Sigmoid colon (tissue), 7 donors: Measurements from ENCODE around the gene DTX3L. TPM values are rescaled to one million over a fixed set of nuclear protein-coding genes. Genes with fewer than 3 reads are reported as not detected.

Source experiments
- DNase-seq: peaks from one replicate; pipeline ENCODE4 v3.0.0-alpha.2; 2019
- H3K27ac ChIP-seq, 4 donors: fragments of 200-600 bp; sonication (generic); one replicate each; pipeline ENCODE4 v1.5.1; 2016 to 2019; ENCODE audit warnings: mild to moderate bottlenecking in 1 of 4
- H3K27me3 ChIP-seq, 3 donors: fragments of 200-600 bp; sonication (generic); one replicate each; pipeline ENCODE4 v1.5.1; 2019; ENCODE audit warnings: mild to moderate bottlenecking in 1 of 3
- H3K36me3 ChIP-seq, 4 donors: fragments of 200-600 bp; sonication (generic); one replicate each; pipeline ENCODE4 v1.5.1; 2016 to 2019
- H3K4me1 ChIP-seq, 4 donors: fragments of 200-600 bp; sonication (generic); one replicate each; pipeline ENCODE4 v1.5.1; 2017 to 2019
- H3K4me3 ChIP-seq, 4 donors: fragments of 200-600 bp; sonication (generic); one replicate each; pipeline ENCODE4 v1.5.1; 2017 to 2019; ENCODE audit warnings: mild to moderate bottlenecking in 2 of 4, moderate library complexity in 1 of 4
- H3K9me3 ChIP-seq, 4 donors: fragments of 200-600 bp in 3 of 4; sonication (generic) in 3 of 4; one replicate each; pipeline versions ENCODE4 v1.5.1 to v1.6.1; 2013 to 2019
- EP300 ChIP-seq, 4 donors: sonication (generic); formaldehyde crosslinking; IDR thresholded peaks; one replicate each; pipeline ENCODE4 v1.6.1; 2017; ENCODE audit warnings: antibody characterized with exemption in 4 of 4
- POLR2A ChIP-seq, 2 donors: fragments of 450-650 bp; IDR thresholded peaks; one replicate each; pipeline ENCODE4 v1.6.1; 2016; ENCODE audit warnings: antibody characterized with exemption in 2 of 2, mild to moderate bottlenecking in 2 of 2, moderate library complexity in 2 of 2
- POLR2AphosphoS5 ChIP-seq, 4 donors: sonication (generic); formaldehyde crosslinking; IDR thresholded peaks; one replicate each; pipeline ENCODE4 v1.6.1; 2017; ENCODE audit warnings: antibody characterized with exemption in 4 of 4
- WGBS, 2 donors: extraction: QIAGEN DNeasy Blood & Tissue Kit; methylation state at CpG; one replicate each; pipeline ENCODE4 v1.1.7; 2013; 5-methylcytosine and 5-hydroxymethylcytosine counted together
- intact Hi-C: fragments of 100-400 bp; cut with DNase I; formaldehyde crosslinking; loops from one replicate; pipeline ENCODE4 v1.15.1; 2023
- polyA plus RNA-seq, 3 donors: library from polyadenylated mRNA; stranded (reverse); fragments of 200-250 nt; gene quantifications; one replicate each; pipeline ENCODE4 v1.2.3, GENCODE V29; 2013
- total RNA-seq, 4 donors: library from RNA; depleted of rRNA; stranded (reverse); fragments of >200 nt; gene quantifications; one replicate each; pipeline ENCODE4 v1.1.0, GENCODE V29; 2016
- TF ChIP-seq, protein P1 (sequence below), 4 experiments: fragments of 450-650 bp in 3 of 4; fragments of 200-600 bp in 1 of 4; IDR thresholded peaks; one replicate each; pipeline ENCODE4 v1.5.1; 2016 to 2019; ENCODE audit warnings: antibody characterized with exemption in 4 of 4, mild to moderate bottlenecking in 3 of 4, moderate library complexity in 2 of 4
- donor health status: healthy with polysubstance abuse.
- donor health status: Bipolar disorder and iron deficiency.
- donor health status: healthy.

The DTX3L gene
- total and polyA plus RNA-seq, 7 donors, result 9.6 to 33.2 (median 22.8) TPM

DNA sequence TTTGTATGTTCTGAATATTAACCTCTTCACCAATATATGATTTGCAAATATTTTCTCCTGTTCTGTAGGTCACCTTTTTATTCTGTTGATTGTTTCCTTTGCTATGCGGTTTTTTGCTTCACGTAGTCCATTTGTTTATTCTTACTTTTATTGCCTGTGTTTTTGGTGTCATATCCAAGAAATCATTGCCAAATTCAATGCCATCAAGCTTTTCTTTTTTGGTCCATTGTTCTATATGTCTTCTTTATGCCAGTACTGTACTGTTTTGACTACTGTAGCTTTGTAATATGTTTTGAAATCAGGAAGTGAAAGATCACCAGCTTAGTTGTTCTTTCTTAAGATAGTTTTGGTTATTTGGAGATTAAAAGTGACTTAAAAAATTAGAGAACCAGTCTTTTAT is 17.5 kb downstream of the DTX3L start:
- 90 to 97% methylated on average over 2 of the region's 2 CpGs for WGBS, 2 donors
- no peak for DNase-seq

DNA sequence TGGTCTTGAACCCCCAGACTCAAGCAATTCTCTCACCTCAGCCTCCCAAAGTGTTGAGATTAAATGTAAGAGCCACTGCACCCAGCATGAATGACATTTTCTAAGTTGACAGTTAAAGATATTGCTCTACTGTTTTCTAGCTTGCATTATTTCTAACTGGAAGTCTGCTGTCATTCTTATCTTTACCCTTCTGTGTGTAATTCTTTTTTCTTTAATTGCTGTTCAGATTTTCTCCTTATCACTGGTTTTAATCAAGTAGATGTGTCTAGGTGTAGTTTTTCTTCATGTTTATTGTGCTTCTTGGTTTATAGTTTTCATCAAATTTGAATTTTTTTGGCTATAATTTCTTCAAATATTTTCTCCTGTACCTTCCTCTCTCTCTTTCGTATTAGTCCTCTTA is 18.3 kb downstream of the DTX3L start:
- no peak for DNase-seq
- no peak for TF ChIP-seq POLR2AphosphoS5 (IDR thresholded peaks at IDR 0.05)
- no peak for TF ChIP-seq POLR2A (IDR thresholded peaks at IDR 0.05)
- TF ChIP-seq, protein P1, sequence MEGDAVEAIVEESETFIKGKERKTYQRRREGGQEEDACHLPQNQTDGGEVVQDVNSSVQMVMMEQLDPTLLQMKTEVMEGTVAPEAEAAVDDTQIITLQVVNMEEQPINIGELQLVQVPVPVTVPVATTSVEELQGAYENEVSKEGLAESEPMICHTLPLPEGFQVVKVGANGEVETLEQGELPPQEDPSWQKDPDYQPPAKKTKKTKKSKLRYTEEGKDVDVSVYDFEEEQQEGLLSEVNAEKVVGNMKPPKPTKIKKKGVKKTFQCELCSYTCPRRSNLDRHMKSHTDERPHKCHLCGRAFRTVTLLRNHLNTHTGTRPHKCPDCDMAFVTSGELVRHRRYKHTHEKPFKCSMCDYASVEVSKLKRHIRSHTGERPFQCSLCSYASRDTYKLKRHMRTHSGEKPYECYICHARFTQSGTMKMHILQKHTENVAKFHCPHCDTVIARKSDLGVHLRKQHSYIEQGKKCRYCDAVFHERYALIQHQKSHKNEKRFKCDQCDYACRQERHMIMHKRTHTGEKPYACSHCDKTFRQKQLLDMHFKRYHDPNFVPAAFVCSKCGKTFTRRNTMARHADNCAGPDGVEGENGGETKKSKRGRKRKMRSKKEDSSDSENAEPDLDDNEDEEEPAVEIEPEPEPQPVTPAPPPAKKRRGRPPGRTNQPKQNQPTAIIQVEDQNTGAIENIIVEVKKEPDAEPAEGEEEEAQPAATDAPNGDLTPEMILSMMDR (IDR thresholded peaks at IDR 0.05), result no peak
- TF ChIP-seq EP300 (IDR thresholded peaks at IDR 0.05), result no peak
- no peak overlapping the region for H3K4me3 ChIP-seq
- no peaks in the 10 kb centered on the region for H3K36me3 ChIP-seq
- intact Hi-C loops, result no loop called here
- peaks cover 0 to 9% (median 5%) of the 10 kb centered on the region in 4 donors for H3K9me3 ChIP-seq
- no peak overlapping the region for H3K27ac ChIP-seq
- 96 to 100% methylated on average over 1 of the region's 1 CpG for WGBS, 2 donors
- H3K27me3 ChIP-seq, result no peaks in the 10 kb centered on the region
- peaks cover 0 to 12% (median 3%) of the 10 kb centered on the region in 4 donors for H3K4me1 ChIP-seq

More for the DNA sequence above, 17.5 kb downstream of the DTX3L start:
- Histone ChIP-seq H3K27me3 (no peaks in the 10 kb centered on the region), H3K9me3 (peaks cover 0 to 9% (median 5%) of the 10 kb centered on the region in 4 donors), H3K4me1 (peaks cover 0 to 12% (median 4%) of the 10 kb centered on the region in 4 donors), H3K4me3 (no peak overlapping the region), H3K27ac (no peak overlapping the region), H3K36me3 (no peaks in the 10 kb centered on the region)
- intact Hi-C loops, result no loop called here
- TF ChIP-seq POLR2AphosphoS5 (IDR thresholded peaks at IDR 0.05) (no peak), POLR2A (IDR thresholded peaks at IDR 0.05) (no peak), EP300 (IDR thresholded peaks at IDR 0.05) (no peak)
- TF ChIP-seq, protein P1 (IDR thresholded peaks at IDR 0.05), result no peak

DNA sequence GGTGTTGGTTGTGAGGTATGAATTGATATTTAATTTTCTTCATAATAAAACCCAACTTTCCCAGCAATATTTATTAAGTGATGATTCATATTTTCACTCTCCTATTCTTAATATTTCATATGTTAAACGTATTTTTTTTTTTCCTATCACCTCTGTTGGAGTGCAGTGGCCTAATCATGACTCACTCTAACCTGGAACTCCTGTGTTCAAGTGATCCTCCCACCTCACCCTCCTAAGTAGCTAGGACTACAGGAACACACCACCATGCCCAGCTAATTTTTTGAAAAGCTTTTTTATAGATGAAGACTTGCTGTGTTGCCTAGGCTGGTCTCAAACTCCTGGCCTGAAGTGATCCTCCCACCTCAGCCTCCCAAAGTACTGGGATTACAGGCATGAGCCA is 22.0 kb downstream of the DTX3L start:
- no peak for TF ChIP-seq POLR2AphosphoS5 (IDR thresholded peaks at IDR 0.05)
- TF ChIP-seq, protein P1 (IDR thresholded peaks at IDR 0.05), result no peak
- TF ChIP-seq EP300 (IDR thresholded peaks at IDR 0.05), result no peak
- no peak for TF ChIP-seq POLR2A (IDR thresholded peaks at IDR 0.05)
- WGBS, 2 donors, result 55 to 63% methylated on average over 1 of the region's 1 CpG
- H3K9me3 ChIP-seq, result peaks cover 0 to 9% (median 5%) of the 10 kb centered on the region in 4 donors
- H3K36me3 ChIP-seq, result no peaks in the 10 kb centered on the region
- intact Hi-C loops, result no loop called here
- no peak overlapping the region for H3K4me3 ChIP-seq
- H3K27ac ChIP-seq, result no peak overlapping the region
- no peaks in the 10 kb centered on the region for H3K27me3 ChIP-seq
- no peaks in the 10 kb centered on the region for H3K4me1 ChIP-seq
- DNase-seq, result no peak

DNA sequence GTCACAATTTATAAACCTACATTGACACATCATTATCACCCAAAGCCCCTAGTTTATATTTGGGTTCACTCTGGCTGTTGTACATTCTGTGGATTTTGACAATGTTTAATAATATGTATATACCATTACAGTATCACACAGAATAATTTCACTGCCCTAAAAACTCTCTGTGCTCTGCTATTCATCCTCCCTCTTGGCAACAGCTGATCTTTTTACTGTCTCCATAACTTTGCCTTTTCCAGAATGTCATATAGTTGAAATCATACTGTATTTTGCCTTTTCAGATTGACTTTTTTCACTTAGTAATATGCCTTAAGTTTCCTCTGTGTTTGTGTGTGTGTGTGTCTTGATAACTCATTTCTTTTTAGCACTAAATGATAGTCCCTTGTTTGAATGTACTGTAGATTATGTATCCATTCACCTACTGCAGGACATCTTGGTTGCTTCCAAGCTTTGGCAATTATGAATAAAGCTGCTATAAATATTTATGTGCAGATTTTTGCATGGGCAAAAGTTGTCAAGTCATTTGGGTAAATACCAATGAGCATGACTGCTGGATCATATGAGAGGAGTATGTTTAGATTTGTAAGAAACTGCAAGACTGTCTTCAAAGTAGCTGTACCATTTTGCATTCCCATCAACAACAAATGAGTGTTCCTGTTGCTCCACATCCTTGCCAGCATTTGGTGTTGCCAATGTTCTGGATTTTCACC is 22.8 kb downstream of the DTX3L start:
- Histone ChIP-seq H3K9me3 (peaks cover 0 to 6% (median 5%) of the 10 kb centered on the region in 4 donors), H3K27ac (no peak overlapping the region), H3K4me3 (no peak overlapping the region), H3K4me1 (no peaks in the 10 kb centered on the region), H3K36me3 (no peaks in the 10 kb centered on the region), H3K27me3 (no peaks in the 10 kb centered on the region)
- intact Hi-C loops, result no loop called here
- no peak for DNase-seq
- TF ChIP-seq POLR2A (IDR thresholded peaks at IDR 0.05) (no peak), POLR2AphosphoS5 (IDR thresholded peaks at IDR 0.05) (no peak), EP300 (IDR thresholded peaks at IDR 0.05) (no peak)
- TF ChIP-seq, protein P1 (IDR thresholded peaks at IDR 0.05), result no peak
